Right lobe of liver (tissue), 6 donors: ENCODE results near the gene GPS2. TPM values are rescaled to one million over a fixed set of nuclear protein-coding genes. Genes with fewer than 3 reads are reported as not detected.

ENCODE experiments used
- ATAC-seq, 4 donors: fragments of 200-7000 bp; cut with Tn5 transposase; one replicate each; pipeline ENCODE4 v1.9.1; 2020; ENCODE audit warnings: mild to moderate bottlenecking in 4 of 4, moderate library complexity in 4 of 4
- DNase-seq, 3 donors: peaks; one replicate each; pipeline ENCODE4 v3.0.0-alpha.2; 2020
- H3K27ac ChIP-seq, 3 donors: fragments of 200-600 bp; one replicate each; pipeline ENCODE4 v1.8.0; 2022
- H3K27me3 ChIP-seq, 2 donors: fragments of 200-600 bp; one replicate each; pipeline ENCODE4 v1.8.0; 2022
- H3K36me3 ChIP-seq, 4 donors: fragments of 200-600 bp; sonication (generic) in 1 of 4; one replicate each; pipeline versions ENCODE4 v1.5.1 to v1.8.0; 2017 to 2022; ENCODE audit warnings: control low read depth in 1 of 4
- H3K4me1 ChIP-seq, 4 donors: fragments of 200-600 bp; sonication (generic) in 1 of 4; one replicate each; pipeline versions ENCODE4 v1.5.1 to v1.8.0; 2017 to 2022; ENCODE audit warnings: control low read depth in 1 of 4
- H3K4me3 ChIP-seq, 3 donors: fragments of 200-600 bp; one replicate each; pipeline ENCODE4 v1.8.0; 2022
- H3K9me3 ChIP-seq, 4 donors: fragments of 200-600 bp; sonication (generic) in 1 of 4; one replicate each; pipeline versions ENCODE4 v1.5.1 to v1.8.0; 2017 to 2022; ENCODE audit warnings: control low read depth in 1 of 4
- CTCF ChIP-seq, 4 donors: fragments of 200-600 bp in 3 of 4; fragments of 450-650 bp in 1 of 4; IDR thresholded peaks; one replicate each; pipeline versions ENCODE4 v1.5.1 to v1.8.0; 2016 to 2022; ENCODE audit warnings: antibody characterized with exemption in 4 of 4, mild to moderate bottlenecking in 2 of 4
- POLR2A ChIP-seq: fragments of 450-650 bp; IDR thresholded peaks from one replicate; pipeline ENCODE4 v1.6.1; 2017; ENCODE audit warnings: antibody characterized with exemption, mild to moderate bottlenecking
- WGBS: methylation state at CpG from one replicate; pipeline ENCODE4 v1.1.6; 2018; ENCODE audit warnings: low coverage, low lambda C conversion rate; ENCODE audit not compliant: insufficient coverage; ENCODE audit errors: missing lambda C conversion rate; 5-methylcytosine and 5-hydroxymethylcytosine counted together
- intact Hi-C, 2 donors: fragments of 100-400 bp; cut with DNase I; formaldehyde crosslinking; loops; one replicate each; pipeline versions ENCODE4 v1.11.2 to v1.14.1; 2022
- small RNA-seq, 2 experiments: library from RNA; depleted of rRNA; stranded (forward); fragments of <200 nt; gene quantifications; one replicate each; pipeline ENCODE3, GENCODE V24; 2016
- total RNA-seq, 6 experiments: library from RNA; depleted of rRNA in 2 of 6; stranded (reverse); fragments of >200 nt in 2 of 6; fragmentation: NEBNext Ultra II Directional in 3 of 6; extraction: Animal tissue kit (Norgen Biotek cat#: 25700) in 3 of 6; gene quantifications; one replicate each; pipeline versions ENCODE4 v1.1.0 to v1.2.4, GENCODE V29; 2016 to 2023
- donor health status: DM: no; HTN: yes; CAD: no.
- donor health status: DM: no; HTN: no; CAD: no.
- donor health status: DM: no; HTN: no; CAD: no.
- donor health status: DM: no; HTN: yes; CAD: no.
- donor health status: DM: no; HTN: yes; CAD: no.

GPS2 gene
- total RNA-seq, 6 experiments from 2014 or later: 22.0 to 48.1 (median 23.2) TPM

- intact Hi-C loops: no loop called here
- no peak overlapping the region for H3K27ac ChIP-seq
Observed at GRCh38 chr17:7266784-7267183, 48.4 kb downstream of the GPS2 start.

DNA sequence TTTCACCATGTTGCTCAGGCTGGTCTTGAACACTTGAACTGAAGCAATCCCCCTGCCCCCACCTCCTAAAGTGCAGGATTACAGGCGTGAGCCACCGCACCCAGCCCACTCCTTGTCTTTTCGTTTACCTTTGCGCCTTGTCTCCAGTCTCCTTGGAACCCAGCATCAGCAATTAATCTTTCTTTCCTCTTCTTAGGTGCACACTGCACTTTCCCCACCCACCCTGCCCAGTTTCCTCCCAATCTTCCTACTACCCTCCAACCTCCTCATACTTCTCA, 51.4 kb downstream of the GPS2 start:
- peaks cover 0 to 4% (median 0%) of the 10 kb centered on the region in 4 donors for H3K36me3 ChIP-seq
- H3K27me3 ChIP-seq: no peaks in the 10 kb centered on the region
- no peaks in the 10 kb centered on the region for H3K9me3 ChIP-seq
- WGBS: 53% methylated on average over 2 of the region's 4 CpGs
- peak overlapping the region in 1 of 3 donors; percentile 96 for H3K27ac ChIP-seq
- H3K4me1 ChIP-seq: peaks cover 0 to 38% (median 6%) of the 10 kb centered on the region in 4 donors
- ATAC-seq: no peak
- intact Hi-C loops: no loop called here
- TF ChIP-seq POLR2A (no peak), CTCF (IDR thresholded peaks at IDR 0.05) (no peak)
- no peak overlapping the region for H3K4me3 ChIP-seq
- DNase-seq: no peak

More at GRCh38 chr17:7266784-7267183, 48.4 kb downstream of the GPS2 start:
- Histone ChIP-seq H3K27me3 (no peaks in the 10 kb centered on the region), H3K4me1 (peaks cover 0 to 18% (median 5%) of the 10 kb centered on the region in 4 donors), H3K9me3 (no peaks in the 10 kb centered on the region), H3K36me3 (no peaks in the 10 kb centered on the region), H3K4me3 (no peak overlapping the region)
- 5% methylated on average over 1 of the region's 1 CpG for WGBS
- no peak for TF ChIP-seq POLR2A
- TF ChIP-seq CTCF (IDR thresholded peaks at IDR 0.05): no peak
- DNase-seq (no peak), ATAC-seq (no peak)

GRCh38 chr17:7262935-7263800, 52.0 kb downstream of the GPS2 start:
- Histone ChIP-seq H3K9me3 (no peaks in the 10 kb centered on the region), H3K27ac (peak overlapping the region in 2 of 3 donors; percentile 44 to 96), H3K4me3 (peak overlapping the region; percentile 64 to 73 (median 66)), H3K4me1 (peaks cover 0 to 44% (median 9%) of the 10 kb centered on the region in 4 donors), H3K36me3 (peaks cover 0 to 4% (median 0%) of the 10 kb centered on the region in 4 donors), H3K27me3 (no peaks in the 10 kb centered on the region)
- no peak for TF ChIP-seq POLR2A
- no peak for TF ChIP-seq CTCF (IDR thresholded peaks at IDR 0.05)
- WGBS: 13% methylated on average over 23 of the region's 26 CpGs
- DNase-seq (peak in 1 of 3 donors; percentile 62), ATAC-seq (peak in 1 of 4 donors; percentile 7)
- intact Hi-C loops: no loop called here

Small RNA genes lying within 50 kb of the gene (small RNA-seq; reads per million reads assigned to genes)
- gene AC026954.2 (0 reads per million in 2 experiments), gene RF00019 (0 reads per million in 2 experiments)

Other genes starting within 250 kb of the GPS2 start
- gene CLEC10A, start 235.1 kb downstream of the GPS2 start, total RNA-seq: 1 to 10 TPM in 4 of 6 experiments, under 1 TPM in 2; 0.77 to 2.6 (median 1.5) TPM
- gene ASGR2, start 200.5 kb downstream of the GPS2 start, total RNA-seq: 100 to 1,000 TPM; 412 to 553 (median 461) TPM
- gene ASGR1, start 136.0 kb downstream of the GPS2 start, total RNA-seq: 100 to 1,000 TPM; 399 to 624 (median 417) TPM
- gene DLG4, start 95.5 kb downstream of the GPS2 start, total RNA-seq: 1 to 10 TPM; 3.0 to 6.4 (median 4.1) TPM
- gene ACADVL, start 95.4 kb downstream of the GPS2 start, total RNA-seq: 1,000 to 10,000 TPM in 3 of 6 experiments, 100 to 1,000 TPM in 3; 640 to 1,849 (median 1,071) TPM
- gene DVL2, start 80.8 kb downstream of the GPS2 start, total RNA-seq: 10 to 100 TPM in 4 of 6 experiments, 1 to 10 TPM in 2; 9.6 to 13.5 (median 12.8) TPM
- gene PHF23, start 75.9 kb downstream of the GPS2 start, total RNA-seq: 10 to 100 TPM; 16.0 to 24.3 (median 18.2) TPM
- 100 to 1,000 TPM; 238 to 330 (median 244) TPM for gene GABARAP, start 72.9 kb downstream of the GPS2 start, total RNA-seq
- 10 to 100 TPM; 25.9 to 34.6 (median 31.9) TPM for gene CTDNEP1, start 63.6 kb downstream of the GPS2 start, total RNA-seq
- gene ELP5, start 63.1 kb downstream of the GPS2 start, total RNA-seq: 10 to 100 TPM; 14.2 to 29.6 (median 22.9) TPM
- gene CLDN7, start 52.9 kb downstream of the GPS2 start, total RNA-seq: 100 to 1,000 TPM in 1 of 6 experiments, 10 to 100 TPM in 4, 1 to 10 TPM in 1; 9.6 to 114 (median 23.3) TPM
- 1 to 10 TPM in 4 of 6 experiments, under 1 TPM in 2; 0.66 to 2.1 (median 1.4) TPM for gene SLC2A4, start 33.6 kb downstream of the GPS2 start, total RNA-seq
- 1 to 10 TPM in 2 of 6 experiments, under 1 TPM in 4; 0.27 to 1.7 (median 0.90) TPM for gene YBX2, start 20.7 kb downstream of the GPS2 start, total RNA-seq
- gene EIF5A, start 7.7 kb downstream of the GPS2 start, total RNA-seq: 100 to 1,000 TPM; 222 to 299 (median 238) TPM
- gene NEURL4, start 14.0 kb upstream of the GPS2 start, total RNA-seq: 10 to 100 TPM in 4 of 6 experiments, 1 to 10 TPM in 2; 4.2 to 22.1 (median 10.8) TPM
- gene ACAP1, start 21.2 kb upstream of the GPS2 start, total RNA-seq: 1 to 10 TPM; 1.6 to 6.8 (median 2.7) TPM
- gene KCTD11, start 36.8 kb upstream of the GPS2 start, total RNA-seq: 1 to 10 TPM; 2.2 to 4.4 (median 2.9) TPM
- gene TMEM95, start 39.8 kb upstream of the GPS2 start, total RNA-seq: not detected
- 1 to 10 TPM; 2.9 to 5.1 (median 4.0) TPM for gene TNK1, start 65.7 kb upstream of the GPS2 start, total RNA-seq
- 1 to 10 TPM; 5.5 to 8.9 (median 6.4) TPM for gene PLSCR3, start 79.2 kb upstream of the GPS2 start, total RNA-seq
- gene TMEM256, start 88.7 kb upstream of the GPS2 start, total RNA-seq: 10 to 100 TPM; 56.4 to 95.4 (median 68.9) TPM
- 1 to 10 TPM; 1.3 to 5.3 (median 3.0) TPM for gene NLGN2, start 92.5 kb upstream of the GPS2 start, total RNA-seq
- not detected for gene SPEM1, start 105.0 kb upstream of the GPS2 start, total RNA-seq
- not detected for gene SPEM2, start 110.3 kb upstream of the GPS2 start, total RNA-seq
- not detected for gene SPEM3, start 113.5 kb upstream of the GPS2 start, total RNA-seq
- 1 to 10 TPM; 2.3 to 8.4 (median 4.0) TPM for gene TMEM102, start 120.1 kb upstream of the GPS2 start, total RNA-seq
- gene FGF11, start 124.2 kb upstream of the GPS2 start, total RNA-seq: under 1 TPM in 5 of 6 experiments, not detected in 1; 0.37 to 0.84 (median 0.68) TPM
- 10 to 100 TPM in 2 of 6 experiments, 1 to 10 TPM in 4; 6.0 to 12.3 (median 8.2) TPM for gene CHRNB1, start 129.7 kb upstream of the GPS2 start, total RNA-seq
- gene ZBTB4, start 164.3 kb upstream of the GPS2 start, total RNA-seq: 10 to 100 TPM in 1 of 6 experiments, 1 to 10 TPM in 5; 5.7 to 10.5 (median 7.9) TPM
- gene SLC35G6, start 166.1 kb upstream of the GPS2 start, total RNA-seq: not detected
- 10 to 100 TPM; 36.1 to 49.9 (median 46.0) TPM for gene POLR2A, start 169.0 kb upstream of the GPS2 start, total RNA-seq
- gene TNFSF12, start 233.7 kb upstream of the GPS2 start, total RNA-seq: 10 to 100 TPM in 4 of 6 experiments, 1 to 10 TPM in 2; 6.1 to 14.7 (median 11.4) TPM
- 10 to 100 TPM in 2 of 6 experiments, 1 to 10 TPM in 4; 4.3 to 13.0 (median 6.2) TPM for gene TNFSF13, start 243.4 kb upstream of the GPS2 start, total RNA-seq
- 10 to 100 TPM; 12.3 to 33.9 (median 15.1) TPM for gene SENP3, start 246.6 kb upstream of the GPS2 start, total RNA-seq